Psoas muscle (tissue), 8 donors: ENCODE measurements around the gene HSPA14. TPM values are rescaled to one million over a fixed set of nuclear protein-coding genes. Genes with fewer than 3 reads are reported as not detected.

Experiments used
- ATAC-seq, 4 donors: fragments of 200-7000 bp; cut with Tn5 transposase; one replicate each; pipeline ENCODE4 v1.9.1; 2020; ENCODE audit warnings: moderate library complexity in 3 of 4, mild to moderate bottlenecking in 2 of 4
- DNase-seq, 2 donors: peaks; one replicate each; pipeline ENCODE4 v3.0.0-alpha.2; 2020
- H3K27ac ChIP-seq: fragments of 200-600 bp; one replicate; pipeline ENCODE4 v1.8.0; 2022
- H3K27me3 ChIP-seq, 3 donors: fragments of 200-600 bp in 1 of 3; one replicate each; pipeline versions ENCODE4 v1.6.1 to v1.8.0; 2013 to 2022; ENCODE audit warnings: low read length in 2 of 3, mild to moderate bottlenecking in 2 of 3, moderate library complexity in 1 of 3; ENCODE audit not compliant: insufficient read depth in 3 of 3
- H3K36me3 ChIP-seq, 2 donors: fragments of 200-600 bp in 1 of 2; one replicate each; pipeline versions ENCODE4 v1.6.1 to v1.8.0; 2013 to 2022; ENCODE audit warnings: low read depth in 1 of 2, mild to moderate bottlenecking in 1 of 2, moderate library complexity in 1 of 2; ENCODE audit not compliant: insufficient read depth in 1 of 2
- H3K4me1 ChIP-seq: fragments of 200-600 bp; one replicate; pipeline ENCODE4 v1.8.0; 2022
- H3K4me3 ChIP-seq: fragments of 200-600 bp; one replicate; pipeline ENCODE4 v1.8.0; 2022; ENCODE audit warnings: mild to moderate bottlenecking
- H3K9me3 ChIP-seq: fragments of 200-600 bp; one replicate; pipeline ENCODE4 v1.8.0; 2022
- WGBS, 3 donors: extraction: QIAGEN DNeasy Blood & Tissue Kit; methylation state at CpG; one replicate each; pipeline versions ENCODE4 v1.1.6 to v1.1.7; 2013; 5-methylcytosine and 5-hydroxymethylcytosine counted together
- intact Hi-C, 2 donors: fragments of 100-400 bp; cut with DNase I; formaldehyde crosslinking; loops; one replicate each; pipeline versions ENCODE4 v1.11.0 to v1.14.2; 2022
- polyA plus RNA-seq, 3 donors: library from polyadenylated mRNA; stranded (reverse); fragments of 200-250 nt; gene quantifications; one replicate each; pipeline ENCODE4 v1.2.3, GENCODE V29; 2013
- total RNA-seq, 4 donors: library from RNA; stranded (reverse); fragmentation: NEBNext Ultra II Directional in 2 of 4; extraction: Animal tissue kit (Norgen Biotek cat#: 25700) in 2 of 4; gene quantifications; one replicate each; pipeline versions ENCODE4 v1.2.1 to v1.2.4, GENCODE V29; 2021 to 2023
- TF ChIP-seq, protein P1 (sequence below): fragments of 200-600 bp; IDR thresholded peaks from one replicate; pipeline ENCODE4 v1.8.0; 2022; ENCODE audit warnings: antibody characterized with exemption
- donor health status: healthy with polysubstance abuse.
- donor health status: DM: no; HTN: no; CAD: no; lungs with moderate emphysema.
- donor health status: Bipolar disorder and iron deficiency.
- donor health status: healthy.
- donor health status: DM: yes; HTN: yes; CAD: no.
- donor health status: DM: no; HTN: no; CAD: no.
- donor health status: DM: no; HTN: no; CAD: no.
- donor health status: DM: yes; HTN: yes; CAD: no.

HSPA14 gene
- total and polyA plus RNA-seq, 7 donors: 5.5 to 29.8 (median 14.5) TPM

DNA sequence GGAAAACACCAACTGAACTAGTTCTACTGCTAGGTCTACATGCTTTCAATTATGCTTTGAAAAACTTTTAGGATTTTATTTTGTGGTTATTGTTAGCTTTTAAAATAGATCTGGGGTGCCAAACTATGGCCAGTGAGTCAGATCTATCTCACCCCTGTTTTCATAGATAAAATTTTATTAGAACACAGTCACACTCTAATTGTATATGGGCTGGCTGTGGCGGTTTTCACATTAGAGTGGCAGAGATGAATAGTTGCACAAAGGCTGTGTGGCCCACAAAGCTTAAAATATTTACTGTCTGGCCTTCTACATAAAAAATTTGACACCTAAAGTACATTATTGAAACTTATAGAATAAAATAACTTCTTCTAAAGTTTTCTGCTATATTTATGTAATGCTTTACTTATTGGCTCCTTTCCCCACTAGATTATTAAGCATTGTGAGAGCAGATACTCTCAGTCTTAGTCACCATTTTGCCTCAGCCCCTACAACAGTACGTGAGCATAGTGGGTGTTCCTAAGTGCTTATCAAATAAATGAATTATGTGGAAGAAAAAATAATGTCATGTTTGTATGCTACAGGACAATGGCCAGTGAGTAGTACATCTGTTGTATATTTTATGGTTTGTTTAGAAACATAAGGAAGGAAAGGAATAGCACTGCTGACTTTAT lies 35.1 kb downstream of the HSPA14 start:
- no peak for ATAC-seq
- H3K4me1 ChIP-seq: peaks cover 27% of the 10 kb centered on the region
- WGBS, 3 donors: 75 to 80% (median 80%) methylated on average over 2 of the region's 2 CpGs
- H3K36me3 ChIP-seq: peaks cover 0 to 33% of the 10 kb centered on the region in 2 donors
- intact Hi-C loops: no loop called here
- H3K27me3 ChIP-seq: no peaks in the 10 kb centered on the region
- TF ChIP-seq, protein P1, sequence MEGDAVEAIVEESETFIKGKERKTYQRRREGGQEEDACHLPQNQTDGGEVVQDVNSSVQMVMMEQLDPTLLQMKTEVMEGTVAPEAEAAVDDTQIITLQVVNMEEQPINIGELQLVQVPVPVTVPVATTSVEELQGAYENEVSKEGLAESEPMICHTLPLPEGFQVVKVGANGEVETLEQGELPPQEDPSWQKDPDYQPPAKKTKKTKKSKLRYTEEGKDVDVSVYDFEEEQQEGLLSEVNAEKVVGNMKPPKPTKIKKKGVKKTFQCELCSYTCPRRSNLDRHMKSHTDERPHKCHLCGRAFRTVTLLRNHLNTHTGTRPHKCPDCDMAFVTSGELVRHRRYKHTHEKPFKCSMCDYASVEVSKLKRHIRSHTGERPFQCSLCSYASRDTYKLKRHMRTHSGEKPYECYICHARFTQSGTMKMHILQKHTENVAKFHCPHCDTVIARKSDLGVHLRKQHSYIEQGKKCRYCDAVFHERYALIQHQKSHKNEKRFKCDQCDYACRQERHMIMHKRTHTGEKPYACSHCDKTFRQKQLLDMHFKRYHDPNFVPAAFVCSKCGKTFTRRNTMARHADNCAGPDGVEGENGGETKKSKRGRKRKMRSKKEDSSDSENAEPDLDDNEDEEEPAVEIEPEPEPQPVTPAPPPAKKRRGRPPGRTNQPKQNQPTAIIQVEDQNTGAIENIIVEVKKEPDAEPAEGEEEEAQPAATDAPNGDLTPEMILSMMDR: no peak
- DNase-seq: no peak
- no peak overlapping the region for H3K27ac ChIP-seq
- H3K9me3 ChIP-seq: no peaks in the 10 kb centered on the region
- H3K4me3 ChIP-seq: no peak overlapping the region

DNA sequence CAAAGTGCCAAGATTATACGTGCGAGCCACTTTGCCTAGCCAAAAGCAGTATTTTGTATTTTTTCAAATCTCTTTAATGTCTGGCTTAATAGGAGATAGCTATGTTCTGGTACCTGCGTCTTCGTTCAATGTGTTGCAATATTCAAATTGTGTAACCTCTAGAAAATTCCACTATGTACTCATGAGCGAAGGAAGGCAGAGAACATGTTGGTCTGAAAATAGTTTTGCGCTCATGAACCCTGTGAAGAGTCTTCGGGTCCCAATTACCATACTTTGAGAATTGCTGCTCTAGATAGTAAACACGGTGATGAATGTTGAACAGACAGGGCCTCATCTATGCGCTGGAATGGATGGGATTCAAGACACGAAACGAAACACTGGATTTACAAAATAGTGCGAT lies 37.8 kb downstream of the HSPA14 start:
- DNase-seq (no peak), ATAC-seq (no peak)
- peak overlapping the region; percentile 88 for H3K4me3 ChIP-seq
- TF ChIP-seq, protein P1: no peak
- H3K27ac ChIP-seq: peak overlapping the region; percentile 99
- peaks cover 0 to 6% of the 10 kb centered on the region in 2 donors for H3K36me3 ChIP-seq
- no peaks in the 10 kb centered on the region for H3K9me3 ChIP-seq
- intact Hi-C loops: loop anchor here in 1 of 2 donors (2.0 to 5.0 kb wide), 2 partner anchors 37 to 76 kb away; partner anchors contain the start of genes CDNF, DCLRE1C, HSPA14 and MSANTD7
- peaks cover 41% of the 10 kb centered on the region for H3K4me1 ChIP-seq
- H3K27me3 ChIP-seq: no peaks in the 10 kb centered on the region
- 90 to 94% (median 92%) methylated on average over 12 of the region's 12 CpGs for WGBS, 3 donors

DNA sequence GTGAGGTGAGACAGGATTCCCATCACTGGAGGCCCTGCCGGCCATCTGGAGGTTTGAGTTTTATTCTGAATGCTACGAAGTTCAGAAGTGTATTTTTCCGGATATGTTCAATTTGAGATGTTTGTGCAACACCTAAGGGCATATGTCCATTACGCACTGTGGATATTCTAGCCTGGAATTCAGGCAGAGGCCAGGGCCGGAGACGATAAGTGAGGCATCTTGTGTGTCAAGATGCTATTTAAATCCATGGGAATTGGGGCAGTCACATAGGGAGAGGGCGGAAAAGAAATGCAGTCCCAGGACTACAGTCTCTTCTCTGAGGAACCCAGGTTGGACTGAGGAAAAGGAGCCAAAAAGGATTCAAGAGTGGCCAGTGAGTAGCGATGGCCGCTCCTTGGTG lies 38.7 kb downstream of the HSPA14 start:
- intact Hi-C loops: loop anchor here in 1 of 2 donors (2.0 to 5.0 kb wide), 2 partner anchors 38 to 76 kb away; partner anchors contain the start of genes CDNF, DCLRE1C, HSPA14 and MSANTD7
- DNase-seq (peak in 1 of 2 donors; percentile 72), ATAC-seq (peak; percentile 42 to 72 (median 65))
- Histone ChIP-seq H3K27ac (peak overlapping the region; percentile 99), H3K9me3 (no peaks in the 10 kb centered on the region), H3K4me3 (peak overlapping the region; percentile 88), H3K4me1 (peaks cover 38% of the 10 kb centered on the region), H3K36me3 (no peaks in the 10 kb centered on the region), H3K27me3 (no peaks in the 10 kb centered on the region)
- 52 to 76% (median 52%) methylated on average over 9 of the region's 9 CpGs for WGBS, 3 donors
- TF ChIP-seq, protein P1: no peak

DNA sequence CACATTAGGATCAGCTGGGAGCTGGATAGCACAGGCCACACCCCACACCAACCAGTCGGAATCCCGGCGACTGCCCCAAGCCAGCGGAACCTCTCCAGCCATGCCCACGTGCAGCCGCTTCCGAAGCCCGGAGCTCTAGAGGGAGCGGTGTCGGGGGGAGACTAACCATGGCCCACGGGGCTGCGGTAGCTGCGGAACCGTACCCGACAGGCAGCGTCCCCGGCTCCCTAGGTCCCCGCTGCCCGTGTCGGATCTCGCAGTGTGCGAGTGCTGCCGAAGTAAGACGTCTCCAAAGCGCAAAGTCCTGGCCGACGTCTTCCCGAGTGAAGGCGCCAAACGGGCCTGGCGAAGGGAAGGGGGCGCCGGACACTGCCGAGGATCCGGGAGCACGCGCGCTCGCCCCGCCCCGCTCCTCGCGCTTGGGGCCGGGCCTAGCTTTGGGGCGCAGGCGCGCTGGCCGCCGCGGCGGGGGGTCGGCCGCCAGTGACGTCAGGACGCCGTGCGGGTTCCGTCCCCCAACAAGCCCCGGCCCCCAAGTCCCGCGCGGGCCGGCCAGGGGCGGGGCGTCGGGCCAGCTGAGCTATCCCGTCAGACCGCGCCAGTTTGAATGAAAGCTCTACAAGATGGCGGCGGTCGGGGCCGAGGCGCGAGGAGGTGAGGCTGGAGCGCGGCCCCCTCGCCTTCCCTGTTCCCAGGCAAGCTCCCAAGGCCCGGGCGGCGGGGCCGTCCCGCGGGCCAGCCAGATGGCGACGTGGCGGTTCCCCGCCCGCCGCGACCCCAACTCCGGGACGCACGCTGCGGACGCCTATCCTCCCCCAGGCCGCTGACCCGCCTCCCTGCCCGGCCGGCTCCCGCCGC lies 40.4 kb downstream of the HSPA14 start, which contains the start of gene SUV39H2:
SUV39H2 (plus strand) TSS at position 601 of the 858 bp plus-strand sequence; CDS start at position 624, 23 bp downstream.
- ATAC-seq (peak; percentile 92 to 97 (median 94)), DNase-seq (peak; percentile 97 to 98)
- intact Hi-C loops: loop anchor here (1.0 to 5.0 kb wide), 2 partner anchors 41 to 74 kb away; partner anchors contain the start of gene DCLRE1C (in 1 of the 2)
- peak within 1 kb of the TSS; percentile 88 for H3K4me3 ChIP-seq
- H3K9me3 ChIP-seq: no peaks in the 10 kb centered on the region
- peak within 1 kb of the TSS; percentile 99 for H3K27ac ChIP-seq
- 0 to 1% (median 0%) methylated on average over 56 to 102 of the region's 102 CpGs for WGBS, 3 donors
- TF ChIP-seq, protein P1: no peak
- no peaks in the 10 kb centered on the region for H3K36me3 ChIP-seq
- peaks cover 38% of the 10 kb centered on the region for H3K4me1 ChIP-seq
- no peaks in the 10 kb centered on the region for H3K27me3 ChIP-seq
